HCT116 (cell line): ENCODE measurements around the gene TIMP3. TPM values are rescaled to one million over a fixed set of nuclear protein-coding genes. Genes with fewer than 3 reads are reported as not detected.

Experiments used
- ATAC-seq: fragments of 200-7000 bp; cut with Tn5 transposase; 2 replicates; pipeline ENCODE4 v1.9.1; 2020; ENCODE audit warnings: mild to moderate bottlenecking, moderate library complexity
- BruUV-seq: library from RNA; stranded (reverse); fragments of 400-500 nt; replicated peaks from 2 replicates; lab custom pipeline; 2021; lab: Mats Ljungman, UMichigan
- CTCF ChIA-PET: fragments of 300-600 bp; sonication (Branson Sonifier 250); formaldehyde crosslinking; loops from one replicate; lab custom pipeline; 2021; ENCODE audit warnings: antibody characterized with exemption; lab: Charles Lee
- POLR2A ChIA-PET: fragments of 300-600, 350-600 bp; sonication (Branson Sonifier 250); formaldehyde crosslinking; loops from one replicate; lab custom pipeline; 2021; ENCODE audit warnings: antibody characterized with exemption; lab: Charles Lee
- RAD21 ChIA-PET, 2 experiments: fragments of 300-600 bp; sonication (Branson Sonifier 250); formaldehyde crosslinking; loops; one replicate each; lab custom pipeline; 2023; ENCODE audit warnings: low total read pairs in 2 of 2; ENCODE audit not compliant: uncharacterized antibody in 2 of 2, unreplicated experiment in 2 of 2, low non-redundant PET in 1 of 2; lab: Charles Lee
- DNase-seq: peaks from one replicate; pipeline ENCODE4 v3.0.0-alpha.2; 2010; ENCODE audit warnings: low read depth, low spot score
- H2AFZ ChIP-seq: fragments of 200-600 bp; shearing (Covaris generic), sonication (generic); 2 replicates; pipeline ENCODE4 v1.6.1; 2017; ENCODE audit warnings: low read depth, mixed run types, mixed read lengths, antibody characterized with exemption, low read length; ENCODE audit not compliant: poor library complexity, severe bottlenecking
- H3K27ac ChIP-seq: 2 replicates; pipeline ENCODE4 v1.5.1; 2012; ENCODE audit warnings: low read depth, low read length
- H3K27me3 ChIP-seq: fragments of 200-600 bp; sonication (generic); 2 replicates; pipeline ENCODE4 v1.6.1; 2016; ENCODE audit warnings: mixed run types, low read length, mixed read lengths; ENCODE audit not compliant: insufficient read depth
- H3K36me3 ChIP-seq, 2 experiments: fragments of 200-500 bp in 1 of 2; fragments of 200-600 bp in 1 of 2; sonication (Bioruptor generic) in 1 of 2; sonication (generic) in 1 of 2; 2 replicates each; pipeline versions ENCODE4 v1.5.1 to v1.6.1; 2014 to 2016; ENCODE audit warnings: low read length in 2 of 2, inconsistent platforms in 1 of 2, mixed read lengths in 1 of 2, mixed run types in 1 of 2; ENCODE audit not compliant: insufficient read depth in 2 of 2, control insufficient read depth in 1 of 2
- H3K4me1 ChIP-seq, 2 experiments: fragments of 200-600 bp in 1 of 2; sonication (generic) in 1 of 2; 2 replicates each; pipeline versions ENCODE4 v1.5.1 to v1.6.1; 2012 to 2017; ENCODE audit warnings: low read length in 2 of 2, inconsistent platforms in 1 of 2, mild to moderate bottlenecking in 1 of 2, mixed read lengths in 1 of 2, mixed run types in 1 of 2, moderate library complexity in 1 of 2; ENCODE audit not compliant: insufficient read depth in 2 of 2, control insufficient read depth in 1 of 2
- H3K4me2 ChIP-seq: fragments of 200-600 bp; sonication (generic); 2 replicates; pipeline ENCODE4 v1.6.1; 2017; ENCODE audit warnings: mixed run types, low read length, mixed read lengths
- H3K4me3 ChIP-seq, 2 experiments: fragments of 200-600 bp in 1 of 2; sonication (generic) in 1 of 2; replicated peaks in 1 of 2; 2 replicates each; pipeline ENCODE4 v1.5.1; 2011 to 2016; ENCODE audit warnings: low read length in 2 of 2, control low read depth in 1 of 2, low read depth in 1 of 2, mild to moderate bottlenecking in 1 of 2, mixed read lengths in 1 of 2, mixed run types in 1 of 2
- H3K79me2 ChIP-seq: fragments of 200-600 bp; sonication (generic); 2 replicates; pipeline ENCODE4 v1.6.1; 2017; ENCODE audit warnings: mild to moderate bottlenecking, mixed run types, low read length, moderate library complexity, mixed read lengths; ENCODE audit not compliant: insufficient read depth
- H3K9ac ChIP-seq: fragments of 200-600 bp; sonication (generic); 2 replicates; pipeline ENCODE4 v1.6.1; 2016; ENCODE audit warnings: low read length, mixed read lengths
- H3K9me2 ChIP-seq: fragments of 200-600 bp; sonication (generic), shearing (Covaris generic); 2 replicates; pipeline ENCODE4 v1.6.1; 2017; ENCODE audit warnings: mixed run types, mild to moderate bottlenecking, moderate library complexity; ENCODE audit not compliant: insufficient read depth
- H3K9me3 ChIP-seq, 2 experiments: fragments of 200-500 bp in 1 of 2; fragments of 200-600 bp in 1 of 2; sonication (Bioruptor generic) in 1 of 2; sonication (generic) in 1 of 2; 2 replicates each; pipeline ENCODE4 v1.6.1; 2014 to 2017; ENCODE audit warnings: low read length in 2 of 2, mixed read lengths in 2 of 2, inconsistent platforms in 1 of 2, low read depth in 1 of 2, mild to moderate bottlenecking in 1 of 2, mixed run types in 1 of 2, moderate library complexity in 1 of 2; ENCODE audit not compliant: control insufficient read depth in 1 of 2, insufficient read depth in 1 of 2
- H4K20me1 ChIP-seq: fragments of 200-600 bp; sonication (generic), shearing (Covaris generic); 2 replicates; pipeline ENCODE4 v1.6.1; 2017; ENCODE audit warnings: mixed run types, mild to moderate bottlenecking, moderate library complexity; ENCODE audit not compliant: insufficient read depth
- CBX3 ChIP-seq: IDR thresholded peaks from 2 replicates; pipeline ENCODE4 v1.6.1; 2012; ENCODE audit warnings: low read depth
- ELF1 ChIP-seq: IDR thresholded peaks from 2 replicates; pipeline ENCODE4 v1.6.1; 2012; ENCODE audit warnings: low read depth, borderline replicate concordance
- EZH2phosphoT487 ChIP-seq: fragments of 200-600 bp; IDR thresholded peaks from 2 replicates; pipeline ENCODE4 v1.6.1; 2018; ENCODE audit warnings: antibody characterized with exemption, borderline replicate concordance
- POLR2AphosphoS5 ChIP-seq: IDR thresholded peaks from 2 replicates; pipeline ENCODE4 v1.6.1; 2011; ENCODE audit warnings: mild to moderate bottlenecking, low read depth, low read length, moderate library complexity
- SIN3A ChIP-seq: IDR thresholded peaks from 2 replicates; pipeline ENCODE4 v1.6.1; 2012; ENCODE audit warnings: low read depth
- TCF7L2 ChIP-seq: IDR thresholded peaks from 2 replicates; pipeline ENCODE4 v1.7.0; 2011; ENCODE audit warnings: borderline replicate concordance, inconsistent platforms; ENCODE audit not compliant: insufficient read depth, insufficient read length; ENCODE audit errors: extremely low read depth
- ZNF274 ChIP-seq: fragments of 200-500 bp; sonication (Bioruptor generic); IDR thresholded peaks from 2 replicates; pipeline ENCODE4 v1.6.1; 2014; ENCODE audit warnings: mild to moderate bottlenecking, low read depth, low read length, inconsistent platforms
- intact Hi-C: fragments of 100-400 bp; cut with micrococcal nuclease; formaldehyde crosslinking; loops from 2 replicates; pipeline ENCODE4 v1.10.0; 2022
- total RNA-seq: library from RNA; stranded (reverse); gene quantifications from one replicate; pipeline ENCODE4 v1.2.1, GENCODE V29; 2021; ENCODE audit not compliant: unreplicated experiment
- TF ChIP-seq, protein P1 (sequence below): IDR thresholded peaks from 2 replicates; pipeline ENCODE4 v1.6.1; 2012
- TF ChIP-seq, protein P2 (sequence below), 3 experiments: fragments of 200-600 bp in 1 of 3; sonication (generic) in 1 of 3; IDR thresholded peaks in 2 of 3; conservative IDR thresholded peaks in 1 of 3; 2 replicates each; pipeline ENCODE4 v1.5.1; 2012 to 2017; ENCODE audit warnings: low read depth in 2 of 3, low read length in 2 of 3, antibody characterized with exemption in 1 of 3, borderline replicate concordance in 1 of 3, control low read depth in 1 of 3, mild to moderate bottlenecking in 1 of 3, mixed read lengths in 1 of 3, mixed run types in 1 of 3, moderate library complexity in 1 of 3; ENCODE audit not compliant: insufficient read depth in 1 of 3
- TF ChIP-seq, protein P3 (sequence below): IDR thresholded peaks from 2 replicates; pipeline ENCODE4 v1.6.1; 2012

Gene TIMP3
- total RNA-seq, 1 experiment from 2014 or later = 2.2 TPM

DNA sequence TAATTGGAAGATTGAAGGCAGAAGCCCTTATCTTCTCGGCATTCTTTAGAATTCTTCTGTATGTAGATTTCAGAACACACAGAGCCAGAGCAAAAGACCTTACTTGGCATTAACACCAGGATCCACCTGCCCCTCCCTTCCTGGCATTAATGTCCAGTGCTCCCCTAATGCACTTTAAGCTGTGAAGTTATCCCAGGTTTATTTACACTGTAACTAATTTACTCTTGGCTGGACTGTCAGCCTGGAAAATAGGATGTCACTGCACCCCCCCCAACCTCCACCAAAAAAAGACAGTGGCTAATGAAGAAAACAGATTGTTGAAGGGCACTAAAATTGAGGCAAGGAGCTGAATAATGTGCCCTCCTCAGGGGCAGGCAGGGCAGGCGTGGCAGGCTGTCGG lies 30.1 kb downstream of the TIMP3 start (continued):
- TF ChIP-seq POLR2AphosphoS5 (no peak), EZH2phosphoT487 (no peak), CBX3 (no peak)
- TF ChIP-seq, protein P1, sequence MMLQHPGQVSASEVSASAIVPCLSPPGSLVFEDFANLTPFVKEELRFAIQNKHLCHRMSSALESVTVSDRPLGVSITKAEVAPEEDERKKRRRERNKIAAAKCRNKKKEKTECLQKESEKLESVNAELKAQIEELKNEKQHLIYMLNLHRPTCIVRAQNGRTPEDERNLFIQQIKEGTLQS = no peak
- TF ChIP-seq, protein P2, sequence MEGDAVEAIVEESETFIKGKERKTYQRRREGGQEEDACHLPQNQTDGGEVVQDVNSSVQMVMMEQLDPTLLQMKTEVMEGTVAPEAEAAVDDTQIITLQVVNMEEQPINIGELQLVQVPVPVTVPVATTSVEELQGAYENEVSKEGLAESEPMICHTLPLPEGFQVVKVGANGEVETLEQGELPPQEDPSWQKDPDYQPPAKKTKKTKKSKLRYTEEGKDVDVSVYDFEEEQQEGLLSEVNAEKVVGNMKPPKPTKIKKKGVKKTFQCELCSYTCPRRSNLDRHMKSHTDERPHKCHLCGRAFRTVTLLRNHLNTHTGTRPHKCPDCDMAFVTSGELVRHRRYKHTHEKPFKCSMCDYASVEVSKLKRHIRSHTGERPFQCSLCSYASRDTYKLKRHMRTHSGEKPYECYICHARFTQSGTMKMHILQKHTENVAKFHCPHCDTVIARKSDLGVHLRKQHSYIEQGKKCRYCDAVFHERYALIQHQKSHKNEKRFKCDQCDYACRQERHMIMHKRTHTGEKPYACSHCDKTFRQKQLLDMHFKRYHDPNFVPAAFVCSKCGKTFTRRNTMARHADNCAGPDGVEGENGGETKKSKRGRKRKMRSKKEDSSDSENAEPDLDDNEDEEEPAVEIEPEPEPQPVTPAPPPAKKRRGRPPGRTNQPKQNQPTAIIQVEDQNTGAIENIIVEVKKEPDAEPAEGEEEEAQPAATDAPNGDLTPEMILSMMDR (IDR thresholded peaks at IDR 0.05 in 2 of 3, conservative IDR thresholded peaks at IDR 0.05 in 1 of 3; ENCODE audit: borderline replicate concordance in 1 of 3, insufficient read depth in 1 of 3, low read depth in 2 of 3, low read length in 2 of 3) = no peak

DNA sequence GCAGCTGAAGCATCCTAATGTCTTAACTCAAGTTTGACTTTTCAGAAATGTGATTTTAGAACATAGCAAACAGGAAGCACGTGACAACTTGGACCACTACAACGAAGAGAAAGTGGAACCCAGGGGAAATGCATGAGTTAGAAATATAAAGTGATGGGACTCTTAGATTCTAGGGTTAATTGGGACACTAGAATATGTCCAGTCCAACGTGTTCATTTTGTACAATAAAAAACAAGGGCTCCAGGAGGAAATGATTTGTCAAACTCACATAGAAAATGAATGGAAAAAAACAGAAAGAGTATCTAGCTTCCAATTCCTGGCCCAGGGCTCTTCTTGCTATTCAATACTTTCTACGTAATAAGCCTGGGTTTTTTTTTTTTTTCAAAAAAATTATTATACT lies 30.7 kb downstream of the TIMP3 start:
- ChIA-PET RAD21 (no interaction called here), POLR2A (no interaction called here), CTCF (no interaction called here)
- Histone ChIP-seq H3K36me3 (no peaks in the 10 kb centered on the region), H3K27me3 (peaks cover 15% of the 10 kb centered on the region; the same call in 1 of the 2 replicates), H3K9ac (no peak overlapping the region), H3K9me3 (no peaks in the 10 kb centered on the region), H4K20me1 (no peaks in the 10 kb centered on the region), H3K27ac (no peak overlapping the region), H2AFZ (no peak overlapping the region), H3K79me2 (no peaks in the 10 kb centered on the region), H3K4me2 (no peak overlapping the region), H3K4me3 (no peak overlapping the region), H3K4me1 (no peaks in the 10 kb centered on the region), H3K9me2 (no peaks in the 10 kb centered on the region)
- DNase-seq (no peak), ATAC-seq (no peak)
- intact Hi-C loops = loop anchor here (10.0 kb wide), 1 partner anchor 153 kb away; no protein-coding TSS in a partner anchor
- TF ChIP-seq TCF7L2 (no peak), ZNF274 (no peak), SIN3A (no peak), ELF1 (no peak)
- TF ChIP-seq, protein P3, sequence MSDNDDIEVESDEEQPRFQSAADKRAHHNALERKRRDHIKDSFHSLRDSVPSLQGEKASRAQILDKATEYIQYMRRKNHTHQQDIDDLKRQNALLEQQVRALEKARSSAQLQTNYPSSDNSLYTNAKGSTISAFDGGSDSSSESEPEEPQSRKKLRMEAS = no peak
- BruUV-seq = no TSS peak
